CD4-positive, CD25-positive, alpha-beta regulatory T cell (primary cell): Measurements from ENCODE around the gene LIPA. TPM values are rescaled to one million over a fixed set of nuclear protein-coding genes. Genes with fewer than 3 reads are reported as not detected.
"Not testable (repeated sequence)": the region's sequence is repeated elsewhere in the genome, so short reads cannot be mapped to it uniquely, and the experiment has no call there.

Experiments
- ATAC-seq, 2 donors: fragments of 150-1000 bp; cut with Tn5 transposase; one replicate each; pipeline ENCODE4 v1.10.0; 2021; ENCODE audit warnings: low read depth in 2 of 2, moderate number of reproducible peaks in 2 of 2, moderate library complexity in 1 of 2
- DNase-seq, 3 donors: peaks; one replicate each; pipeline versions ENCODE4 v3.0.0 to v3.0.0-alpha.2; 2012 to 2022; ENCODE audit warnings: mixed read lengths in 1 of 3
- H3K27ac ChIP-seq: one replicate; pipeline ENCODE4 v1.7.0; 2013; ENCODE audit warnings: mild to moderate bottlenecking, low read length; ENCODE audit not compliant: insufficient read depth, poor library complexity, severe bottlenecking
- H3K27me3 ChIP-seq: one replicate; pipeline ENCODE4 v1.7.0; 2013; ENCODE audit warnings: low read length; ENCODE audit not compliant: control insufficient read depth, insufficient read depth
- H3K36me3 ChIP-seq: one replicate; pipeline ENCODE4 v1.7.0; 2013; ENCODE audit warnings: mild to moderate bottlenecking, low read length, moderate library complexity; ENCODE audit not compliant: control insufficient read depth, insufficient read depth
- H3K4me1 ChIP-seq: 2 replicates; pipeline ENCODE4 v1.7.0; 2013; ENCODE audit warnings: mild to moderate bottlenecking, low read length; ENCODE audit not compliant: insufficient read depth, control insufficient read depth, poor library complexity, severe bottlenecking
- H3K4me3 ChIP-seq: one replicate; pipeline ENCODE4 v1.7.0; 2013; ENCODE audit warnings: low read depth, mild to moderate bottlenecking, low read length, moderate library complexity
- H3K9me3 ChIP-seq, 2 experiments: 1 replicate in 1 of 2; 2 replicates in 1 of 2; pipeline ENCODE4 v1.7.0; 2013; ENCODE audit warnings: low read length in 2 of 2, mild to moderate bottlenecking in 1 of 2, moderate library complexity in 1 of 2; ENCODE audit not compliant: control insufficient read depth in 2 of 2
- H3K27ac Mint-ChIP-seq, 3 donors: one replicate each; pipeline ENCODE4 v1.8.0; 2020 to 2022; ENCODE audit warnings: mild to moderate bottlenecking in 3 of 3, mixed read lengths in 3 of 3, moderate library complexity in 2 of 3
- H3K27me3 Mint-ChIP-seq: one replicate; pipeline ENCODE4 v1.8.0; 2022; ENCODE audit warnings: mild to moderate bottlenecking, mixed read lengths
- H3K36me3 Mint-ChIP-seq: one replicate; pipeline ENCODE4 v1.8.0; 2020; ENCODE audit warnings: mixed read lengths
- H3K4me1 Mint-ChIP-seq, 4 donors: one replicate each; pipeline ENCODE4 v1.8.0; 2020 to 2022; ENCODE audit warnings: mixed read lengths in 4 of 4, mild to moderate bottlenecking in 1 of 4
- H3K4me3 Mint-ChIP-seq, 4 donors: one replicate each; pipeline ENCODE4 v1.8.0; 2020 to 2022; ENCODE audit warnings: mild to moderate bottlenecking in 4 of 4, mixed read lengths in 4 of 4, moderate library complexity in 3 of 4
- H3K9me3 Mint-ChIP-seq, 7 donors: one replicate each; pipeline ENCODE4 v1.8.0; 2020 to 2022; ENCODE audit warnings: mixed read lengths in 7 of 7, mild to moderate bottlenecking in 3 of 7, moderate library complexity in 2 of 7
- polyA plus RNA-seq, 4 donors: library from polyadenylated mRNA; unstranded; fragments of 300-500 nt; fragmentation: Illumina TruSeq; gene quantifications; one replicate each; pipeline ENCODE4 v1.2.3, GENCODE V29; 2021
- total RNA-seq: library from RNA; stranded (reverse); gene quantifications from one replicate; pipeline ENCODE4 v1.2.3, GENCODE V29; 2022

LIPA gene
- total and polyA plus RNA-seq, 5 donors from 2014 or later: 25.2 to 99.9 (median 92.2) TPM

GRCh38 chr10:89256962-89257361 lies 5.4 kb upstream of the LIPA start:
- ATAC-seq: no peak
- DNase-seq: no peak

GRCh38 chr10:89256340-89256739 lies 4.8 kb upstream of the LIPA start:
- Histone ChIP-seq H3K4me3 (no peak overlapping the region), H3K9me3 (peaks cover 0 to 6% of the 10 kb centered on the region in 2 experiments), H3K27ac (no peak overlapping the region), H3K36me3 (no peaks in the 10 kb centered on the region), H3K4me1 (peaks cover under 1% of the 10 kb centered on the region), H3K27me3 (peaks cover 10% of the 10 kb centered on the region)
- peaks cover 5% of the 10 kb centered on the region for H3K36me3 Mint-ChIP-seq
- ATAC-seq: no peak
- no peak overlapping the region for H3K27ac Mint-ChIP-seq
- peaks cover 0 to 7% (median 0%) of the 10 kb centered on the region in 7 donors for H3K9me3 Mint-ChIP-seq
- no peak overlapping the region for H3K4me3 Mint-ChIP-seq
- peaks cover 33% of the 10 kb centered on the region for H3K27me3 Mint-ChIP-seq
- no peak for DNase-seq
- H3K4me1 Mint-ChIP-seq: peaks cover 0 to 9% (median 4%) of the 10 kb centered on the region in 4 donors

More at GRCh38 chr10:89256962-89257361, 5.4 kb upstream of the LIPA start:
- no peak overlapping the region for H3K4me3 ChIP-seq
- H3K27me3 ChIP-seq: peaks cover 10% of the 10 kb centered on the region
- peaks cover 0 to 6% of the 10 kb centered on the region in 2 experiments for H3K9me3 ChIP-seq
- Mint-ChIP-seq H3K36me3 (peaks cover 5% of the 10 kb centered on the region), H3K4me3 (no peak overlapping the region), H3K27ac (no peak overlapping the region), H3K27me3 (peaks cover 33% of the 10 kb centered on the region), H3K9me3 (peaks cover 0 to 7% (median 0%) of the 10 kb centered on the region in 7 donors), H3K4me1 (peaks cover 0 to 6% (median under 1%) of the 10 kb centered on the region in 4 donors)
- H3K4me1 ChIP-seq: no peaks in the 10 kb centered on the region
- H3K27ac ChIP-seq: no peak overlapping the region
- H3K36me3 ChIP-seq: no peaks in the 10 kb centered on the region

- Histone ChIP-seq H3K27me3 (peaks cover 10% of the 10 kb centered on the region), H3K4me1 (peaks cover 6% of the 10 kb centered on the region), H3K9me3 (peaks cover 0 to 6% of the 10 kb centered on the region in 2 experiments), H3K4me3 (no peak overlapping the region), H3K36me3 (no peaks in the 10 kb centered on the region), H3K27ac (no peak overlapping the region)
- peaks cover 0 to 7% (median 0%) of the 10 kb centered on the region in 7 donors for H3K9me3 Mint-ChIP-seq
- no peak overlapping the region for H3K4me3 Mint-ChIP-seq
- no peak for DNase-seq
- peaks cover 5 to 14% (median 8%) of the 10 kb centered on the region in 4 donors for H3K4me1 Mint-ChIP-seq
- peak overlapping the region in 1 of 3 donors; percentile 15 for H3K27ac Mint-ChIP-seq
- peaks cover 33% of the 10 kb centered on the region for H3K27me3 Mint-ChIP-seq
- peaks cover 5% of the 10 kb centered on the region for H3K36me3 Mint-ChIP-seq
- no peak for ATAC-seq
Observed at GRCh38 chr10:89255793-89256192, 4.2 kb upstream of the LIPA start.

GRCh38 chr10:89255091-89255579 lies 3.6 kb upstream of the LIPA start:
- peaks cover 33% of the 10 kb centered on the region for H3K27me3 Mint-ChIP-seq
- not testable (repeated sequence) for H3K4me3 Mint-ChIP-seq

GRCh38 chr10:89252225-89252585 lies 630 bp upstream of the LIPA start:
- H3K36me3 Mint-ChIP-seq: peaks cover 8% of the 10 kb centered on the region

More at GRCh38 chr10:89255091-89255579, 3.6 kb upstream of the LIPA start:
- H3K36me3 Mint-ChIP-seq, DNase-seq, H3K27ac ChIP-seq, H3K9me3 ChIP-seq, H3K36me3 ChIP-seq, H3K9me3 Mint-ChIP-seq, ATAC-seq, H3K4me3 ChIP-seq: not testable (repeated sequence)
- Mint-ChIP-seq H3K27ac (peak overlapping the region in 1 of 3 donors; percentile 11), H3K4me1 (peaks cover 8 to 16% (median 15%) of the 10 kb centered on the region in 4 donors)
- Histone ChIP-seq H3K27me3 (peaks cover 10% of the 10 kb centered on the region), H3K4me1 (peaks cover 11% of the 10 kb centered on the region)

GRCh38 chr10:89250865-89251408 lies 638 bp downstream of the LIPA start:
- Histone ChIP-seq H3K36me3 (peaks cover 5% of the 10 kb centered on the region), H3K9me3 (peaks cover 0 to 6% of the 10 kb centered on the region in 2 experiments), H3K4me3 (peak overlapping the region; percentile 88), H3K4me1 (peaks cover 11% of the 10 kb centered on the region), H3K27me3 (no peaks in the 10 kb centered on the region), H3K27ac (no peak overlapping the region)
- peaks cover 7% of the 10 kb centered on the region for H3K27me3 Mint-ChIP-seq
- H3K27ac Mint-ChIP-seq: peak overlapping the region in 2 of 3 donors; percentile 75 to 86
- peak overlapping the region; percentile 90 to 99 (median 94) for H3K4me3 Mint-ChIP-seq
- ATAC-seq: no peak
- H3K4me1 Mint-ChIP-seq: peaks cover 19 to 30% (median 25%) of the 10 kb centered on the region in 4 donors
- H3K36me3 Mint-ChIP-seq: peaks cover 11% of the 10 kb centered on the region
- DNase-seq: no peak
- peaks cover 0 to 7% (median 0%) of the 10 kb centered on the region in 7 donors for H3K9me3 Mint-ChIP-seq

More at GRCh38 chr10:89252225-89252585, 630 bp upstream of the LIPA start:
- peak overlapping the region; percentile 51 for H3K27ac ChIP-seq
- H3K4me3 ChIP-seq: peak overlapping the region; percentile 45
- peaks cover 0 to 6% of the 10 kb centered on the region in 2 experiments for H3K9me3 ChIP-seq
- DNase-seq (no peak), ATAC-seq (no peak)
- no peaks in the 10 kb centered on the region for H3K27me3 ChIP-seq
- Mint-ChIP-seq H3K9me3 (peaks cover 0 to 7% (median 0%) of the 10 kb centered on the region in 7 donors), H3K4me1 (peaks cover 18 to 29% (median 25%) of the 10 kb centered on the region in 4 donors), H3K27me3 (peaks cover 20% of the 10 kb centered on the region), H3K27ac (peak overlapping the region in 2 of 3 donors; percentile 78 to 86), H3K4me3 (peak overlapping the region in 2 of 4 donors; percentile 31 to 99)
- peaks cover 11% of the 10 kb centered on the region for H3K4me1 ChIP-seq
- no peaks in the 10 kb centered on the region for H3K36me3 ChIP-seq

- H3K9me3 ChIP-seq: peaks cover 0 to 1% of the 10 kb centered on the region in 2 experiments
- Mint-ChIP-seq H3K27me3 (no peaks in the 10 kb centered on the region), H3K9me3 (no peaks in the 10 kb centered on the region), H3K36me3 (peaks cover 12% of the 10 kb centered on the region), H3K4me3 (peak overlapping the region in 1 of 4 donors; percentile 55), H3K4me1 (peaks cover 21 to 35% (median 29%) of the 10 kb centered on the region in 4 donors), H3K27ac (peak overlapping the region in 2 of 3 donors; percentile 8 to 94)
- no peak overlapping the region for H3K27ac ChIP-seq
- peaks cover 11% of the 10 kb centered on the region for H3K4me1 ChIP-seq
- H3K4me3 ChIP-seq: no peak overlapping the region
- no peaks in the 10 kb centered on the region for H3K27me3 ChIP-seq
- DNase-seq (no peak), ATAC-seq (no peak)
- peaks cover 6% of the 10 kb centered on the region for H3K36me3 ChIP-seq
Observed at GRCh38 chr10:89248990-89249389, 2.6 kb downstream of the LIPA start.
